H9 (cell line): ENCODE results near the gene ZFPM1. TPM values are rescaled to one million over a fixed set of nuclear protein-coding genes. Genes with fewer than 3 reads are reported as not detected.

ENCODE experiments used
- DNase-seq: peaks from one replicate; pipeline ENCODE4 v3.0.0-alpha.2; 2017
- H2AFZ ChIP-seq: one replicate; pipeline ENCODE4 v1.6.1; 2013; ENCODE audit warnings: mild to moderate bottlenecking, low read length, control low read depth, moderate library complexity
- H2AK5ac ChIP-seq: 2 replicates; pipeline ENCODE4 v1.6.1; 2013; ENCODE audit warnings: low read length, control low read depth, mixed read lengths; ENCODE audit not compliant: insufficient read length
- H2BK120ac ChIP-seq: one replicate; pipeline ENCODE4 v1.6.1; 2013; ENCODE audit warnings: low read depth, mild to moderate bottlenecking, low read length, control low read depth, inconsistent platforms; ENCODE audit not compliant: poor library complexity, severe bottlenecking
- H2BK12ac ChIP-seq: 2 replicates; pipeline ENCODE4 v1.6.1; 2013; ENCODE audit warnings: low read length, control low read depth, mixed read lengths, low read depth; ENCODE audit not compliant: insufficient read length
- H2BK15ac ChIP-seq: 2 replicates; pipeline ENCODE4 v1.6.1; 2013; ENCODE audit warnings: low read depth, low read length, control low read depth
- H2BK20ac ChIP-seq: one replicate; pipeline ENCODE4 v1.6.1; 2013; ENCODE audit warnings: low read depth, mild to moderate bottlenecking, low read length, control low read depth, inconsistent platforms; ENCODE audit not compliant: poor library complexity, severe bottlenecking
- H2BK5ac ChIP-seq: 2 replicates; pipeline ENCODE4 v1.6.1; 2013; ENCODE audit warnings: low read length, control low read depth, mixed read lengths; ENCODE audit not compliant: insufficient read length
- H3K14ac ChIP-seq: 2 replicates; pipeline ENCODE4 v1.6.1; 2013; ENCODE audit warnings: low read length, control low read depth; ENCODE audit not compliant: insufficient read depth
- H3K18ac ChIP-seq: 2 replicates; pipeline ENCODE4 v1.6.1; 2013; ENCODE audit warnings: low read depth, mild to moderate bottlenecking, mixed read lengths, low read length, control low read depth; ENCODE audit not compliant: insufficient read length
- H3K23ac ChIP-seq: 2 replicates; pipeline ENCODE4 v1.6.1; 2013; ENCODE audit warnings: low read length, control low read depth, mixed read lengths, low read depth; ENCODE audit not compliant: insufficient read length
- H3K23me2 ChIP-seq: 2 replicates; pipeline ENCODE4 v1.6.1; 2013; ENCODE audit warnings: low read depth, mild to moderate bottlenecking, mixed read lengths, low read length, control low read depth; ENCODE audit not compliant: insufficient read length, poor library complexity, severe bottlenecking
- H3K27ac ChIP-seq: 2 replicates; pipeline ENCODE4 v1.5.1; 2013; ENCODE audit warnings: low read length, control low read depth, mixed read lengths, low read depth; ENCODE audit not compliant: insufficient read length
- H3K27me3 ChIP-seq: 2 replicates; pipeline ENCODE4 v1.6.1; 2013; ENCODE audit warnings: low read length, control low read depth, inconsistent platforms; ENCODE audit not compliant: insufficient read depth
- H3K4ac ChIP-seq: 2 replicates; pipeline ENCODE4 v1.6.1; 2013; ENCODE audit warnings: low read depth, mild to moderate bottlenecking, control low read depth, inconsistent platforms, low read length, moderate library complexity
- H3K4me1 ChIP-seq: 2 replicates; pipeline ENCODE4 v1.6.1; 2013; ENCODE audit warnings: low read length, control low read depth, inconsistent platforms; ENCODE audit not compliant: insufficient read depth
- H3K4me2 ChIP-seq: 2 replicates; pipeline ENCODE4 v1.6.1; 2013; ENCODE audit warnings: low read length, control low read depth, mixed read lengths; ENCODE audit not compliant: insufficient read length, insufficient read depth
- H3K56ac ChIP-seq: 2 replicates; pipeline ENCODE4 v1.6.1; 2013; ENCODE audit warnings: low read depth, mild to moderate bottlenecking, mixed read lengths, low read length, control low read depth; ENCODE audit not compliant: insufficient read length
- H3K79me1 ChIP-seq: 2 replicates; pipeline ENCODE4 v1.6.1; 2013; ENCODE audit warnings: low read depth, mild to moderate bottlenecking, moderate library complexity, low read length, control low read depth, inconsistent platforms; ENCODE audit not compliant: insufficient read depth, poor library complexity, severe bottlenecking
- H3K79me2 ChIP-seq: 2 replicates; pipeline ENCODE4 v1.6.1; 2013; ENCODE audit warnings: low read length, control low read depth, inconsistent platforms; ENCODE audit not compliant: insufficient read depth
- H3K9ac ChIP-seq: 2 replicates; pipeline ENCODE4 v1.6.1; 2013; ENCODE audit warnings: low read length, control low read depth, mixed read lengths; ENCODE audit not compliant: insufficient read length; ENCODE audit errors: extremely low read depth
- H3K9me3 ChIP-seq: one replicate; pipeline ENCODE4 v1.6.1; 2013; ENCODE audit warnings: low read depth, low read length, inconsistent platforms; ENCODE audit not compliant: control insufficient read depth
- H3T11ph ChIP-seq: one replicate; pipeline ENCODE4 v1.6.1; 2013; ENCODE audit warnings: mild to moderate bottlenecking, low read length, control low read depth, inconsistent platforms
- H4K20me1 ChIP-seq: one replicate; pipeline ENCODE4 v1.6.1; 2013; ENCODE audit not compliant: control insufficient read depth, insufficient read length, insufficient read depth
- H4K5ac ChIP-seq: 2 replicates; pipeline ENCODE4 v1.6.1; 2013; ENCODE audit warnings: low read depth, mild to moderate bottlenecking, mixed read lengths, low read length, control low read depth; ENCODE audit not compliant: insufficient read length
- H4K8ac ChIP-seq: replicated peaks from 2 replicates; pipeline ENCODE4 v1.6.1; 2013; ENCODE audit warnings: low read length, control low read depth, mixed read lengths, low read depth; ENCODE audit not compliant: insufficient read length
- H4K91ac ChIP-seq: 2 replicates; pipeline ENCODE4 v1.6.1; 2013; ENCODE audit warnings: low read depth, mild to moderate bottlenecking, moderate library complexity, mixed read lengths, low read length, control low read depth; ENCODE audit not compliant: insufficient read length
- H3K27ac Mint-ChIP-seq, 3 experiments: 2 replicates in 2 of 3; 3 replicates in 1 of 3; pipeline ENCODE4 v1.8.0; 2020 to 2021; ENCODE audit warnings: mixed read lengths in 3 of 3, mild to moderate bottlenecking in 1 of 3, moderate library complexity in 1 of 3
- H3K27me3 Mint-ChIP-seq: 2 replicates; pipeline ENCODE4 v1.8.0; 2021; ENCODE audit warnings: low read depth, mild to moderate bottlenecking, moderate library complexity, mixed read lengths
- H3K36me3 Mint-ChIP-seq, 3 experiments: 2 replicates in 2 of 3; 3 replicates in 1 of 3; pipeline ENCODE4 v1.8.0; 2020 to 2021; ENCODE audit warnings: low read depth in 3 of 3, mixed read lengths in 3 of 3; ENCODE audit not compliant: insufficient read depth in 1 of 3
- H3K4me1 Mint-ChIP-seq, 2 experiments: 2 replicates each; pipeline ENCODE4 v1.8.0; 2020; ENCODE audit warnings: mixed read lengths in 2 of 2
- H3K4me3 Mint-ChIP-seq, 2 experiments: 2 replicates in 1 of 2; 3 replicates in 1 of 2; pipeline ENCODE4 v1.8.0; 2020 to 2021; ENCODE audit warnings: mild to moderate bottlenecking in 2 of 2, mixed read lengths in 2 of 2, moderate library complexity in 1 of 2
- H3K9me3 Mint-ChIP-seq, 2 experiments: 2 replicates in 1 of 2; 3 replicates in 1 of 2; pipeline ENCODE4 v1.8.0; 2020; ENCODE audit warnings: mild to moderate bottlenecking in 2 of 2, mixed read lengths in 2 of 2, moderate library complexity in 1 of 2
- WGBS: extraction: QIAGEN DNeasy Blood & Tissue Kit; methylation state at CpG from one replicate; pipeline ENCODE4 v1.1.7; 2013; ENCODE audit warnings: missing lambda C conversion rate, low lambda C conversion rate, mixed read lengths; ENCODE audit not compliant: insufficient read length; ENCODE audit errors: extremely low coverage; 5-methylcytosine and 5-hydroxymethylcytosine counted together
- total RNA-seq: library from RNA; stranded (reverse); gene quantifications from 2 replicates; pipeline ENCODE4 v1.2.1, GENCODE V29; 2021
- TF ChIP-seq, protein P1 (sequence below): fragments of 200-600 bp; sonication (generic); conservative IDR thresholded peaks from 3 replicates; pipeline ENCODE4 v1.8.0; 2021; ENCODE audit warnings: antibody characterized with exemption, mild to moderate bottlenecking

ZFPM1 gene
- total RNA-seq, 1 experiment from 2014 or later, result 3.6 TPM

DNA sequence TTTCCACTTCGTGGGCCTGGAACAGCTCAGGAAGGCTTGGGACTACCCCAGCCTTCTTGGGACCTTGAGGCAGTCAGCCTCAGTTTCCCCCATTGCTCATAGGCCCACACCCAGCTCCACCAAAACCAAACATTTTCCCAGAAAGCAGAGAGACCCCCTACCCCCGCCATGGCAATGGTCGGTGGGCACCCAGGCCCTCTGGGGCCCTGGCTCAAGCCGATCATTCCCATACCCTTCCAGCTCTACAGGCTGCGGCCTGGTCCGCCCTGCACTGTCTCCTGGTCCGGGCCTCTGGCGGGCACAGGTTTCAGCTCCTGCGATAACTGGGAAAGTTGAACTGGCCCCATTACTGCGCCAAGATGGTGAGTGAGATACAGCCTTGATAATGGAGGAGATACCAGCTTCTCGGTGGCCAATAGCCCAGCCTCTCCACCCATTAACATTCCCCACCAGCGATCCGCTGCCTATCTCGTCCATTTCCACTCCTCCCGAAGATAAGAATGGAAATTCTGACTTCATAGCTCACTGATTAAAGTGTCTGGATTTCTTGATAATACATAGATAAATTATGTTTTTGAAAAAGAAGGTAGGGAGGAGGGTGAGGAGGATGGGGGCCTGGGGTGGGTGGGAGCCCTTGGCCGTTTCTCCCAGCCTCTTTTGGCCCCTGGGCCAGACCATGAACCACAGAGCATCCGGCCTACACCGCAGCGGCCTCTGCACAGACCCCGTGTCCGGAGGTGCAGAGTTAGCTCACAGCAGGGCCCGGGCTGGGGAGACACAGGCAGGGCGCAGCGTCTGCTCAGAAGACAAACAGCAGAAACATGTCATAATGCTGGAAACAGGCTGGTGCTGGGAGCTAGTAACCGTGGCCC, 11.6 kb downstream of the ZFPM1 start:
- no peak overlapping the region for H3K4me2 ChIP-seq
- H3K23me2 ChIP-seq, result no peaks in the 10 kb centered on the region
- peaks cover 3% of the 10 kb centered on the region; the same call in 1 of the 2 replicates for H3K4me1 ChIP-seq
- no peak overlapping the region for H3K4me3 Mint-ChIP-seq
- no peaks in the 10 kb centered on the region for H3K9me3 Mint-ChIP-seq
- H3K36me3 Mint-ChIP-seq, result no peaks in the 10 kb centered on the region
- H2BK5ac ChIP-seq, result no peak overlapping the region
- H2AFZ ChIP-seq, result no peak overlapping the region
- no peak overlapping the region for H2BK12ac ChIP-seq
- H3K27me3 Mint-ChIP-seq, result peaks cover 4% of the 10 kb centered on the region
- H2BK20ac ChIP-seq, result no peak overlapping the region
- H3K27ac ChIP-seq, result no peak overlapping the region
- no peaks in the 10 kb centered on the region for H3K9me3 ChIP-seq
- H3K18ac ChIP-seq, result no peak overlapping the region
- H3K56ac ChIP-seq, result no peak overlapping the region
- no peak overlapping the region for H4K91ac ChIP-seq
- H3K79me2 ChIP-seq, result no peaks in the 10 kb centered on the region
- H4K20me1 ChIP-seq, result no peaks in the 10 kb centered on the region
- no peak overlapping the region for H3K27ac Mint-ChIP-seq
- H2BK120ac ChIP-seq, result no peak overlapping the region
- H2BK15ac ChIP-seq, result no peak overlapping the region
- H4K5ac ChIP-seq, result no peak overlapping the region
- H3K27me3 ChIP-seq, result no peaks in the 10 kb centered on the region
- no peak overlapping the region for H3T11ph ChIP-seq
- H3K4ac ChIP-seq, result no peak overlapping the region
- WGBS, result no CpG with 5 or more reads among the region's 25 CpGs
- H3K79me1 ChIP-seq, result no peaks in the 10 kb centered on the region
- no peak overlapping the region for H3K23ac ChIP-seq
- no peak for DNase-seq
- H2AK5ac ChIP-seq, result no peak overlapping the region
- H3K9ac ChIP-seq, result no peak overlapping the region
- H3K14ac ChIP-seq, result no peak overlapping the region
- peaks cover 8 to 37% of the 10 kb centered on the region in 2 experiments for H3K4me1 Mint-ChIP-seq
- TF ChIP-seq, protein P1, sequence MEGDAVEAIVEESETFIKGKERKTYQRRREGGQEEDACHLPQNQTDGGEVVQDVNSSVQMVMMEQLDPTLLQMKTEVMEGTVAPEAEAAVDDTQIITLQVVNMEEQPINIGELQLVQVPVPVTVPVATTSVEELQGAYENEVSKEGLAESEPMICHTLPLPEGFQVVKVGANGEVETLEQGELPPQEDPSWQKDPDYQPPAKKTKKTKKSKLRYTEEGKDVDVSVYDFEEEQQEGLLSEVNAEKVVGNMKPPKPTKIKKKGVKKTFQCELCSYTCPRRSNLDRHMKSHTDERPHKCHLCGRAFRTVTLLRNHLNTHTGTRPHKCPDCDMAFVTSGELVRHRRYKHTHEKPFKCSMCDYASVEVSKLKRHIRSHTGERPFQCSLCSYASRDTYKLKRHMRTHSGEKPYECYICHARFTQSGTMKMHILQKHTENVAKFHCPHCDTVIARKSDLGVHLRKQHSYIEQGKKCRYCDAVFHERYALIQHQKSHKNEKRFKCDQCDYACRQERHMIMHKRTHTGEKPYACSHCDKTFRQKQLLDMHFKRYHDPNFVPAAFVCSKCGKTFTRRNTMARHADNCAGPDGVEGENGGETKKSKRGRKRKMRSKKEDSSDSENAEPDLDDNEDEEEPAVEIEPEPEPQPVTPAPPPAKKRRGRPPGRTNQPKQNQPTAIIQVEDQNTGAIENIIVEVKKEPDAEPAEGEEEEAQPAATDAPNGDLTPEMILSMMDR, result no peak
- H4K8ac ChIP-seq, result no peak overlapping the region
